Caco-2 (cell line): ENCODE data around the gene DEPDC7. TPM values are rescaled to one million over a fixed set of nuclear protein-coding genes. Genes with fewer than 3 reads are reported as not detected.

ENCODE experiments used
- BruUV-seq: library from RNA; stranded (reverse); fragments of 400-500 nt; replicated peaks from 2 replicates; lab custom pipeline; 2021; lab: Mats Ljungman, UMichigan
- CTCF ChIA-PET: fragments of 300-600 bp; sonication (Branson Sonifier 250); formaldehyde crosslinking; loops from one replicate; lab custom pipeline; 2022; ENCODE audit warnings: antibody characterized with exemption; lab: Charles Lee
- POLR2A ChIA-PET: fragments of 300-600 bp; sonication (Branson Sonifier 250); formaldehyde crosslinking; loops from one replicate; lab custom pipeline; 2022; ENCODE audit warnings: antibody characterized with exemption; lab: Charles Lee
- DNase-seq, 2 experiments: peaks; one replicate each; pipeline versions ENCODE4 v3.0.0 to v3.0.0-alpha.2; 2020 to 2022
- H3K27me3 ChIP-seq: replicated peaks from 2 replicates; pipeline ENCODE4 v1.6.0; 2011; ENCODE audit warnings: low read length; ENCODE audit not compliant: control insufficient read depth, insufficient read depth
- H3K36me3 ChIP-seq: 2 replicates; pipeline ENCODE4 v1.5.1; 2011; ENCODE audit warnings: low read length; ENCODE audit not compliant: control insufficient read depth, insufficient read depth
- H3K4me1 ChIP-seq: fragments of 250-450 bp; sonication (Bioruptor Pico); 2 replicates; pipeline ENCODE4 v1.5.1; 2020; ENCODE audit warnings: mild to moderate bottlenecking
- H3K4me3 ChIP-seq: 2 replicates; pipeline ENCODE4 v1.5.1; 2011; ENCODE audit warnings: low read depth, mild to moderate bottlenecking, control low read depth, low read length
- H3K9me3 ChIP-seq: fragments of 250-450 bp; sonication (Bioruptor Pico); 2 replicates; pipeline ENCODE4 v1.5.1; 2020; ENCODE audit warnings: mild to moderate bottlenecking, moderate library complexity
- H3K27ac Mint-ChIP-seq: one replicate; pipeline ENCODE4 v1.8.0; 2022; ENCODE audit warnings: mixed read lengths; ENCODE audit not compliant: unreplicated experiment
- H3K27me3 Mint-ChIP-seq: one replicate; pipeline ENCODE4 v1.8.0; 2022; ENCODE audit warnings: mixed read lengths; ENCODE audit not compliant: insufficient read depth, unreplicated experiment
- H3K36me3 Mint-ChIP-seq: one replicate; pipeline ENCODE4 v1.8.0; 2022; ENCODE audit warnings: mild to moderate bottlenecking, mixed read lengths; ENCODE audit not compliant: insufficient read depth, unreplicated experiment
- H3K4me1 Mint-ChIP-seq: one replicate; pipeline ENCODE4 v1.8.0; 2022; ENCODE audit warnings: low read depth, mixed read lengths; ENCODE audit not compliant: unreplicated experiment
- H3K4me3 Mint-ChIP-seq: one replicate; pipeline ENCODE4 v1.8.0; 2022; ENCODE audit warnings: mild to moderate bottlenecking, moderate library complexity, mixed read lengths; ENCODE audit not compliant: unreplicated experiment
- H3K9me3 Mint-ChIP-seq: one replicate; pipeline ENCODE4 v1.8.0; 2022; ENCODE audit warnings: mixed read lengths; ENCODE audit not compliant: unreplicated experiment
- intact Hi-C: fragments of 100-400 bp; cut with micrococcal nuclease; formaldehyde crosslinking; loops from one replicate; pipeline ENCODE4 v1.10.0; 2022; ENCODE audit not compliant: unreplicated experiment
- total RNA-seq: library from RNA; stranded (reverse); gene quantifications from 2 replicates; pipeline ENCODE4 v1.2.3, GENCODE V29; 2022
- TF ChIP-seq, protein P1 (sequence below), 2 experiments: fragments of 200-600 bp in 1 of 2; IDR thresholded peaks; 1 replicate in 1 of 2; 2 replicates in 1 of 2; pipeline versions ENCODE4 v1.5.1 to v1.8.0; 2011 to 2022; ENCODE audit warnings: antibody characterized with exemption in 1 of 2, control low read depth in 1 of 2, inconsistent platforms in 1 of 2, low read depth in 1 of 2, low read length in 1 of 2, mild to moderate bottlenecking in 1 of 2, moderate library complexity in 1 of 2; ENCODE audit not compliant: insufficient read depth in 1 of 2, severe bottlenecking in 1 of 2, unreplicated experiment in 1 of 2

Gene DEPDC7
- total RNA-seq, 1 experiment from 2014 or later = 17.0 TPM

- Mint-ChIP-seq H3K27ac (no peak overlapping the region), H3K4me1 (peaks cover 14% of the 10 kb centered on the region), H3K36me3 (peaks cover 8% of the 10 kb centered on the region), H3K27me3 (no peaks in the 10 kb centered on the region), H3K4me3 (no peak overlapping the region), H3K9me3 (no peaks in the 10 kb centered on the region)
- no peaks in the 10 kb centered on the region for H3K36me3 ChIP-seq
- POLR2A ChIA-PET = no interaction called here
- peaks cover 22% of the 10 kb centered on the region for H3K4me1 ChIP-seq
- no peak overlapping the region for H3K4me3 ChIP-seq
- no peaks in the 10 kb centered on the region for H3K9me3 ChIP-seq
- BruUV-seq = no TSS peak
- H3K27me3 ChIP-seq = no peaks in the 10 kb centered on the region
- intact Hi-C loops = no loop called here
- TF ChIP-seq, protein P1, sequence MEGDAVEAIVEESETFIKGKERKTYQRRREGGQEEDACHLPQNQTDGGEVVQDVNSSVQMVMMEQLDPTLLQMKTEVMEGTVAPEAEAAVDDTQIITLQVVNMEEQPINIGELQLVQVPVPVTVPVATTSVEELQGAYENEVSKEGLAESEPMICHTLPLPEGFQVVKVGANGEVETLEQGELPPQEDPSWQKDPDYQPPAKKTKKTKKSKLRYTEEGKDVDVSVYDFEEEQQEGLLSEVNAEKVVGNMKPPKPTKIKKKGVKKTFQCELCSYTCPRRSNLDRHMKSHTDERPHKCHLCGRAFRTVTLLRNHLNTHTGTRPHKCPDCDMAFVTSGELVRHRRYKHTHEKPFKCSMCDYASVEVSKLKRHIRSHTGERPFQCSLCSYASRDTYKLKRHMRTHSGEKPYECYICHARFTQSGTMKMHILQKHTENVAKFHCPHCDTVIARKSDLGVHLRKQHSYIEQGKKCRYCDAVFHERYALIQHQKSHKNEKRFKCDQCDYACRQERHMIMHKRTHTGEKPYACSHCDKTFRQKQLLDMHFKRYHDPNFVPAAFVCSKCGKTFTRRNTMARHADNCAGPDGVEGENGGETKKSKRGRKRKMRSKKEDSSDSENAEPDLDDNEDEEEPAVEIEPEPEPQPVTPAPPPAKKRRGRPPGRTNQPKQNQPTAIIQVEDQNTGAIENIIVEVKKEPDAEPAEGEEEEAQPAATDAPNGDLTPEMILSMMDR (IDR thresholded peaks at IDR 0.05; ENCODE audit: insufficient read depth in 1 of 2, low read depth in 1 of 2, low read length in 1 of 2, severe bottlenecking in 1 of 2, unreplicated experiment in 1 of 2) = no peak
- no peak for DNase-seq
- CTCF ChIA-PET = no interaction called here
Measured at GRCh38 chr11:33033493-33033892, 17.8 kb downstream of the DEPDC7 start.

DNA sequence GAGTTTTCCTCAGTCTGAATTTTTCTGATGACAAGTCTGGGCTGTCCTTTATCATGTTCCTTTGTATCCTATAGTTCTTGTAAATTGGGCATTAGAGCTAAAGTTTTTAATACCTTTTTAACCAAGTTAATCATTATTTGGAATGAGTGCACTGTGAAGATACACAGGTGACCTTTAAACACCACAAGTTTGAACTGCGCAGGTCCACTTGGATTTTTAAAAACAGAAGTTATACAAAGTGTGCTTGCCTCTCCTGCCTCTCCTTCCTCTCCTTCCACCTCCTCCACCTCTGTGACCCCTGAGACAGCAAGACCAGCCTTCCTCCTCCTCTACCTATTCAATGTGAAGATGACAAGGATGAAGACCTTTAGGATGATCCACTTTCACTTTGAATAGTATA is 19.3 kb downstream of the DEPDC7 start:
- intact Hi-C loops = no loop called here
- Mint-ChIP-seq H3K27ac (peak overlapping the region; percentile 0), H3K4me3 (peak overlapping the region; percentile 9), H3K27me3 (no peaks in the 10 kb centered on the region), H3K4me1 (peaks cover 11% of the 10 kb centered on the region), H3K9me3 (no peaks in the 10 kb centered on the region), H3K36me3 (peaks cover 19% of the 10 kb centered on the region)
- Histone ChIP-seq H3K9me3 (no peaks in the 10 kb centered on the region), H3K4me3 (no peak overlapping the region), H3K36me3 (no peaks in the 10 kb centered on the region), H3K27me3 (no peaks in the 10 kb centered on the region), H3K4me1 (peaks cover 15% of the 10 kb centered on the region)
- TF ChIP-seq, protein P1 (IDR thresholded peaks at IDR 0.05; ENCODE audit: insufficient read depth in 1 of 2, low read depth in 1 of 2, low read length in 1 of 2, severe bottlenecking in 1 of 2, unreplicated experiment in 1 of 2) = no peak
- ChIA-PET POLR2A (interaction anchor here (1.0 to 1.1 kb wide), 2 partner anchors 19 to 26 kb away, joined by 3 to 5 read pairs; partner anchors contain the start of gene DEPDC7), CTCF (interaction anchor here (0.8 kb wide), 1 partner anchor 30 kb away, joined by 3 read pairs; no protein-coding TSS in a partner anchor)
- DNase-seq = no peak
- BruUV-seq = no TSS peak

DNA sequence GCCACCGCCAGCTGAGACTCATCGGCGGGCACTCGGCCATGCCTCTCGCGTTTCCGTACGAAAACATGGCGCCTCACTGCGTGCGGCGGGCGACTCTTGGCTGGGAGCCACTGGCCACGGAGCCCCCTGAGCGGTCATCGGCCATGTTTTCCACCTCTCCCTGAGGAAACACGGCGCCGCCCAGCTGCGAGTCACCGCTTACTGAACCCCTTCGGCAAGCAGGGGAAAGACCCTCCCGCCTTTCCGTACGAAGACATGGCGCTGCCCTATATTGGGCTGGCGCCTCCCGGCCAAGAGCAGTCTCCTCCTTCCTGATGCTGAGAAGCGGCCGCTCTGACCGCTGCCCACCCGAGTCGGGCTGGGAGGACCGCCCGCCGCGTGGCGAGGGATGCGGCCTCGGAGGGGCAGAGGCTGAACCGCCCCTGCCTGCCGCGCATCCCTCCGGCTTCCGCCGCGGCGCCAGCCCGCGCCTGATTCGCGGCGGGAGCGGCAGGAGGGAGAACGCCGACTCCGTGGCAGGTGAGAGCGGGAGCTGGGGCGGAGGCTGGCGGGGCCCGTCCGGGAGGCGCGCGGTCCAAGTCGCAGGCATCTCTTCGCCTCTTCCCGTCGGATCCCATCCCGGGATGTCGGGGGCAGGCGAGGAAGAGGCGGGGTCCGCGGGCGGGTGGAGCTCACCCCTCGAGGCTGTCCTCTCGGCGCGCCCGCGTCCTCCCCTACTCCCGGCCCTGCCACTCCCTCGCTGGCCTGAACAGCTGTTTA is 23.8 kb downstream of the DEPDC7 start, which contains the start of gene TCP11L1:
TCP11L1 (plus strand) TSS at position 299 of the 759 bp plus-strand sequence. CDS start 4,202 bp downstream, outside the sequence.
- peaks cover 24% of the 10 kb centered on the region for H3K4me1 ChIP-seq
- H3K4me3 ChIP-seq = peak within 1 kb of the TSS; percentile 80
- H3K9me3 ChIP-seq = no peaks in the 10 kb centered on the region
- TF ChIP-seq, protein P1 (IDR thresholded peaks at IDR 0.05; ENCODE audit: insufficient read depth in 1 of 2, low read depth in 1 of 2, low read length in 1 of 2, severe bottlenecking in 1 of 2, unreplicated experiment in 1 of 2) = no peak
- Mint-ChIP-seq H3K27ac (peak within 1 kb of the TSS; percentile 96), H3K36me3 (peaks cover 17% of the 10 kb centered on the region), H3K9me3 (no peaks in the 10 kb centered on the region), H3K27me3 (no peaks in the 10 kb centered on the region), H3K4me3 (peak within 1 kb of the TSS; percentile 80), H3K4me1 (peaks cover 19% of the 10 kb centered on the region)
- ChIA-PET POLR2A (interaction anchor here (0.5 to 1.7 kb wide), 10 partner anchors 15 to 67 kb away, joined by 3 to 31 read pairs (median 4); partner anchors contain the start of gene DEPDC7), CTCF (interaction anchor here (1.0 to 1.9 kb wide), 6 partner anchors 8 to 148 kb away, joined by 3 to 15 read pairs (median 6); partner anchors contain the start of gene DEPDC7)
- H3K27me3 ChIP-seq = no peaks in the 10 kb centered on the region
- DNase-seq = peak; percentile 93 to 94
- intact Hi-C loops = loop anchor here (1.0 kb wide), 3 partner anchors 10 to 26 kb away; no protein-coding TSS in a partner anchor
- no TSS peak for BruUV-seq
- H3K36me3 ChIP-seq = peaks cover 2% of the 10 kb centered on the region; the same call in 1 of the 2 replicates
